Activated T-cell treated with anti-CD3 and anti-CD28 coated beads, Interleukin-2, amount 50 U/mL, for 72 hours (primary cell): ENCODE measurements around the gene TRPM6. TPM values are rescaled to one million over a fixed set of nuclear protein-coding genes. Genes with fewer than 3 reads are reported as not detected.

ENCODE experiments used
- ATAC-seq, 2 donors: fragments of 150-1000 bp; cut with Tn5 transposase; replicated peaks in 1 of 2; 2 replicates each; pipeline ENCODE4 v1.10.0; 2021; ENCODE audit warnings: moderate library complexity in 2 of 2, mild to moderate bottlenecking in 1 of 2
- DNase-seq, 2 donors: peaks; one replicate each; pipeline ENCODE4 v3.0.0; 2021 to 2022; ENCODE audit warnings: mixed read lengths in 1 of 2
- H3K27ac Mint-ChIP-seq: one replicate; pipeline ENCODE4 v1.8.0; 2022; ENCODE audit warnings: mild to moderate bottlenecking, moderate library complexity, mixed read lengths
- H3K27me3 Mint-ChIP-seq: one replicate; pipeline ENCODE4 v1.8.0; 2022; ENCODE audit warnings: low read depth, mixed read lengths
- H3K36me3 Mint-ChIP-seq, 2 donors: one replicate each; pipeline ENCODE4 v1.8.0; 2022; ENCODE audit warnings: mixed read lengths in 2 of 2, mild to moderate bottlenecking in 1 of 2; ENCODE audit not compliant: insufficient read depth in 2 of 2
- H3K4me1 Mint-ChIP-seq: one replicate; pipeline ENCODE4 v1.8.0; 2022; ENCODE audit warnings: low read depth, mixed read lengths
- H3K4me3 Mint-ChIP-seq, 2 donors: one replicate each; pipeline ENCODE4 v1.8.0; 2022; ENCODE audit warnings: mild to moderate bottlenecking in 2 of 2, mixed read lengths in 2 of 2, moderate library complexity in 2 of 2
- H3K9me3 Mint-ChIP-seq, 2 donors: one replicate each; pipeline ENCODE4 v1.8.0; 2022; ENCODE audit warnings: mixed read lengths in 2 of 2
- total RNA-seq, 2 donors: library from RNA; stranded (reverse); gene quantifications; one replicate each; pipeline ENCODE4 v1.2.3, GENCODE V29; 2022

TRPM6 gene
- total RNA-seq, 2 donors from 2014 or later: 0.10 TPM; not detected in 1

DNA sequence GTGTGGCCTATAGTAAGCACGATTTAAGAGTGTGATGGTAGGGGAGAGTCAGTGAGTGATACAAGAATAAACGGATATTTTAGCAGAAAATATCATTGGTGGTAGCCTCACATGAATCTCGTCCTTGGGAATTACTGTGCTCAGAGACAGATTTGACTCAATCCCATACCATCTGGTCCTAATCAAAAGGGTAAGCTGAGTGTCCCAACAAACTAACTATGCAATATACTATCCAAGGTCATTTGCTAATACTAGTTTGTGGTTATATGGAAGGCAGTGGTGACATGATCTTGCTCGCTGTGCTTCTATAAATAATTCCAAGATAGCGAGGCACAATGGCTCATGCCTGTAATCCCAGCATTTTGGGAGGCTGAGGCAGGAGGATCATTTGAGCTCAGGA lies 103.2 kb downstream of the TRPM6 start:
- H3K36me3 Mint-ChIP-seq: no peaks in the 10 kb centered on the region
- DNase-seq (no peak), ATAC-seq (no peak)
- H3K9me3 Mint-ChIP-seq: no peaks in the 10 kb centered on the region
- no peak overlapping the region for H3K27ac Mint-ChIP-seq
- H3K4me1 Mint-ChIP-seq: no peaks in the 10 kb centered on the region
- peaks cover 5% of the 10 kb centered on the region for H3K27me3 Mint-ChIP-seq
- no peak overlapping the region for H3K4me3 Mint-ChIP-seq

DNA sequence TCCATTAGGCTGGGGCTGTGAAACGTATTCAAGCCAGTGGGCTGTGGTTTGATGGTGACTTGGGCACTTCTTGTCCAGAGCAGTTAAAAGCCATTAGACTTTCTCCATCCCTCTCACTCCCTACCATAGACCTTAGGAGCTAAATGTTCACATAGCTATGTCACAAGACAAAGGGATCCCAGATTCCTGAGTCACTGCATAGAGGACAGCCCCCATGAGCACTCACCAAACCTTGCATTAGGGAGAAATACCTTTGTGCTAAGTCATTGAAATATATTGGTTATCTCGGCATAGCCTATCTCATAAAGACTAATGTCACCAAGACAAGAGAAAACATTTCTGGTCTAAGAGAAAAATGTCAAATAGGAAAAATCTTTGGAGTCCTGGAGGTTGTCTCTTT lies 104.3 kb downstream of the TRPM6 start:
- no peak for ATAC-seq
- no peaks in the 10 kb centered on the region for H3K36me3 Mint-ChIP-seq
- no peaks in the 10 kb centered on the region for H3K9me3 Mint-ChIP-seq
- no peaks in the 10 kb centered on the region for H3K4me1 Mint-ChIP-seq
- no peak overlapping the region for H3K4me3 Mint-ChIP-seq
- no peak overlapping the region for H3K27ac Mint-ChIP-seq
- no peak for DNase-seq
- H3K27me3 Mint-ChIP-seq: peaks cover 7% of the 10 kb centered on the region

DNA sequence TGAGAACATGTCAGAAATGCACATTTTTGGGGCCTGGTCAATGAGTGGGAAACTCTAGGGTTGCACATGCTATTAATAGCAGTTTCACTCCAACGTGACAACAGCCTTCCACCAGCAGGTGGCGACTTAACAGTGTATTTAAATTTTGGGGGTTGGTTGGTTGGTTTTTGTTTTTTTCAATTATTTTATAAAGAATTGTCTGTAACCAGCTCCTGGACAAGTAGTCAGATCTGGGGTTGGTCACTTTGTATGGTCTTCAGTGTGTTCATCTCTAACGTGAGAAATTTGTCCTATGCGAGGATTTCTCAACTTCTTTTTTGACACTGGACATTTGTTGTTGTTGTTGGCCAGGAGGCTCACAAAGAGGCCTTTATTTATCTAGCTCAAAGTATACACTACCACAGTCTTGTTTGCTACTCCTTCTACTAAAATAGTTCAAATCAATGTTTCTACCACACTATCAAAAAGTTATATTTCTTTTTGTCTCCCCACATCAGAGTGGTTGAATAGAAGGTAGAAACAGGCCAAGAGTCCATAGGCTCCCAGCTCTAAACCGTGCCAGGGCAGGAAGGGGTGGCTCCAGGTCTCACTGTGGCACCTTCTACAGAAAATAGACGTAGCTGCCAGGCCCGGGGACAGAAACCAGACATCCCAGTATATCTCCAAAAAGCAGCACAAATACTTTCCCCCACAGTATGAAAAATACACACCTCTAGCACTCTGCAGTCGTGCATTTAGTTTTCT lies 110.4 kb downstream of the TRPM6 start:
- H3K36me3 Mint-ChIP-seq: no peaks in the 10 kb centered on the region
- no peak overlapping the region for H3K27ac Mint-ChIP-seq
- peak; percentile 57 to 66 for DNase-seq
- peaks cover 7% of the 10 kb centered on the region for H3K27me3 Mint-ChIP-seq
- H3K4me3 Mint-ChIP-seq: no peak overlapping the region
- peak; percentile 27 to 50 for ATAC-seq
- peaks cover 16% of the 10 kb centered on the region for H3K4me1 Mint-ChIP-seq
- H3K9me3 Mint-ChIP-seq: no peaks in the 10 kb centered on the region

DNA sequence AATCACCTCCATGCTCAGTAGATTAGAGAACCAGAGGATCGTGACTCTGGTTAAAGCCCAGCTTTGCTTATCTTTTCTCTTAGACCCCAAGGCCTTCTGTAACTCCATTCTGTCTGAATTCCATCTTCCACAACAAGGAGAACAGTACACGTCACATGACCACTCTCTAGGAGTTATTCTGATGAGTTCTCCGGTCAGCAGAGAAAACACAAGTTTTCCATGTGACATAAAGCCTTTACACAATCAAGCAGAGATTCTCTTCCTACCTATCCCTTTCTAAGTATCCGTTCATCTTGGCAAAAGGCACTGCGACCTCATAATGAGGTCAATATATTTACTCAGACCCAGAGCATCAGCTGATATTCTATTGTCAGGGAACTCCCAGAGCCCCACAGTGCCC lies 112.3 kb downstream of the TRPM6 start:
- Mint-ChIP-seq H3K9me3 (no peaks in the 10 kb centered on the region), H3K27ac (no peak overlapping the region), H3K4me3 (no peak overlapping the region), H3K27me3 (peaks cover 15% of the 10 kb centered on the region), H3K4me1 (peaks cover 35% of the 10 kb centered on the region), H3K36me3 (peaks cover 3 to 5% of the 10 kb centered on the region in 2 donors)
- no peak for ATAC-seq
- DNase-seq: no peak

DNA sequence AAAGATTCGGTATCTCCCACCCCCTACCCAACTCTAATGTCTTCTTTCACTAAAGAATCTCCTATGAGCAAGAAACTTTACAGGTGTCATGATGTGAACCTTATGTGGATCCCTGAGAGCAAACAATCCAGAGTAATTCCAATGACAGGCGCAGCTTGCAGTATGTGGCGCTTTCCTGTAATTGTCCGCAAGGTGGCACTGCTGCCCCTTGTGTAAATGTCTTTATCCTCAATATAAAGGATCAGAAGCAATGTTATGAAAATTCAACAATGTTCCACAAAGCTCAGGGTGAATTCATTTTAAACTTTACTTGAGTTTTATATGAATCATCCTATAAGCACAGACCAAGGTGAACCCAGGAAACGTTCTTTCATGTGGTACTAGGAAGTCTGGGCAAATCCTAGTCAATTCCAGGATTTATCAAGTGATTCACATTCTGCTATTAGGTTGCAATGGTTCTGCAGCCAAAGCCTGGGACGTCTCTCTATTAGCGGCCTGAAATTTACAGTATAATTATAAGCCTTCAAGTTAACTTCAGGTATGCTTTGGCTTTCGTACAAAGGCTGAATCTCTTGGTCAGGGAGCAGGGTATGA lies 113.7 kb downstream of the TRPM6 start:
- H3K4me3 Mint-ChIP-seq: no peak overlapping the region
- H3K4me1 Mint-ChIP-seq: peaks cover 35% of the 10 kb centered on the region
- peak overlapping the region; percentile 44 for H3K27ac Mint-ChIP-seq
- peak; percentile 67 for DNase-seq
- no peaks in the 10 kb centered on the region for H3K9me3 Mint-ChIP-seq
- H3K36me3 Mint-ChIP-seq: peaks cover 3 to 7% of the 10 kb centered on the region in 2 donors
- peak; percentile 56 for ATAC-seq
- H3K27me3 Mint-ChIP-seq: peaks cover 16% of the 10 kb centered on the region

DNA sequence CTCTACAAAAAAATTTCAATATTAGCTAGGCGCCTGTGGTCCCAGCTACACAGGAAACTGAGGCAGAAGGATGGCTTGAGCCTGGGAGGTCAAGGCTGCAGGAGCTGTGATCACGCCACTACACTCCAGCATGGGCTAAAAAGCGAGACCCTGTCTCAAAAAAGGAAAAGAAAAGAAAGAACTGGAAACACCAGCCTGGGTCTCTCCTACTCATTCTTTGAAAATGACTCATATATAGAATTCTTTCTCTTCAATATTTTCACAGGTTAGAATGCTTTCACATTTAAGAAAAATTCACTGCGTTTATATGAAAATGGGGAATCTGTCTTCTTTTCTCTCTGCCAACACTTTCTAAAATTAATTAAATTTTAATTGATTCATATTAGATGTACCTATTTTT lies 115.6 kb downstream of the TRPM6 start:
- H3K4me3 Mint-ChIP-seq: peak overlapping the region; percentile 37 to 69
- peaks cover 3 to 7% of the 10 kb centered on the region in 2 donors for H3K36me3 Mint-ChIP-seq
- no peaks in the 10 kb centered on the region for H3K9me3 Mint-ChIP-seq
- peak; percentile 77 to 79 for ATAC-seq
- peaks cover 26% of the 10 kb centered on the region for H3K27me3 Mint-ChIP-seq
- H3K27ac Mint-ChIP-seq: peak overlapping the region; percentile 13
- peak in 1 of 2 donors; percentile 4 for DNase-seq
- peaks cover 35% of the 10 kb centered on the region for H3K4me1 Mint-ChIP-seq

DNA sequence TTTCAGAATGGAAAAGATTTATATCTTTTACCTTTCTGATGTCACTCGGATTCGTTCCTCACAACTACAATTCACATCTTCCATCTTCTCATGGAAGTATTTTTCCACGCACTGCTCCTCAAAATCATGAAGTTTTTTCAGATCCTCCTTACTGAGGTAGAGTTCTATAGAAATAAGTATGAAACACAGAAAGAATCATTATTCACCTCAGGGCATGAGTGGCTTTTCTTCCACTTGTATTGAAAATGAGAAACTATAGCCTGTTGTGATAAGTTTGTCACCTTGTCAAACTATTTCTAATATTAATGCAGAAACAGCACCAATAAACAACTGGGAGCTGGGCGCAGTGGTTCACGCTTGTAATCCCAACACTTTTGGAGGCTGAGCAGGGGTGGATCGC lies 116.0 kb downstream of the TRPM6 start:
- ATAC-seq: peak; percentile 42 to 55
- H3K27ac Mint-ChIP-seq: no peak overlapping the region
- peaks cover 3 to 7% of the 10 kb centered on the region in 2 donors for H3K36me3 Mint-ChIP-seq
- peak overlapping the region; percentile 37 to 69 for H3K4me3 Mint-ChIP-seq
- no peaks in the 10 kb centered on the region for H3K9me3 Mint-ChIP-seq
- H3K4me1 Mint-ChIP-seq: peaks cover 35% of the 10 kb centered on the region
- DNase-seq: no peak
- peaks cover 26% of the 10 kb centered on the region for H3K27me3 Mint-ChIP-seq

DNA sequence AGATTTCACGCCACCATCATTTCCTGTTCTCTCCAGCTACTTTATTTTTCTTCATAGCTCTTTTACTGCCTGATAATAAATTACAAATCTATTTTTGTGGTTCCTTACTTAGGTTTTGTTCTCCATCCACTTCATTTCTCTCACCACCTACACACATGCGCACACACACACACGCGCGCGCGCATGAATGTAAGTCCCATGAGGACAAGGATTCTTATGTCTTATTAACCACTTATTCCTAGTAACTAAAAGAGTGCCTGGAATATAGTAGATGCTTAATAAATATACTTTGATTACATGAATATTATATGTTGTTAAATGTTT lies 116.5 kb downstream of the TRPM6 start:
- H3K27me3 Mint-ChIP-seq: peaks cover 26% of the 10 kb centered on the region
- peak in 1 of 2 donors; percentile 2 for ATAC-seq
- DNase-seq: peak in 1 of 2 donors; percentile 8
- H3K4me3 Mint-ChIP-seq: peak overlapping the region in 1 of 2 donors; percentile 56
- H3K9me3 Mint-ChIP-seq: no peaks in the 10 kb centered on the region
- H3K36me3 Mint-ChIP-seq: peaks cover 3 to 7% of the 10 kb centered on the region in 2 donors
- peak overlapping the region; percentile 85 for H3K27ac Mint-ChIP-seq
- H3K4me1 Mint-ChIP-seq: peaks cover 35% of the 10 kb centered on the region

DNA sequence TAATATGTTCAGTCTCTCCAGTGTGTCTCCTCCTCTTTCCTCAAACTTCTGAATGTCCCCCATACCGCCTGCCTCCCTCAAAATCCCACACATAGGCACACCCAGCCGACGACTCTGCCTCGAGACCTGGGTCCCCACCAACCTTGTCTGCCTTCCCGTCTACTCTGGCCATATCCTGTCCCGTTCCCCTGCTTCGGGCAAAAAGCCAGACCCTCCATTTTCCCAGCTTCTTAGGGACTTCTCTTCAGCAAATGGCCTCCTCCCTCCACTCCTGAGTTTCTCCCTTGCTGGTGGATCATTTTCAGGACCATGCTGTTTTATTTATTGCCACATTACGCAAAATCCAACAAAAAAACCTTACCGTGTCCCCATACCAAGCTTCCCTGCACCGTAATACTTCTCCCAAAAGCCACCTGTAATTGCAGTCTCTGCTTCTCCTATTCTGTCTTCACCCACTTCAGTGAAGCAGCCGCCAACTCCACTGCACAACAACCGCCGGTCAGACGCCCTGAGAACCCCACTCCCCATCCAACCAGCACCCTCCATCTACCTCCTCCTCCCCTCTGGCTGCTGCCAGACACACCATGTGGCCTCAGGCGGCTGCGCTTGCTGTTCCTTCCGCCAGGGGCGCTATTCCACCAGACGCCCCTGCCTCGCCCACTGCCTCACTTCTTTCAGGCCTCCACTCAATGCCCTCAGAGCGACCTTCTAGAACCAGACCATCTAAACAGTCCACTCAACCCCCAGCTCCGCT lies 117.0 kb downstream of the TRPM6 start:
- Mint-ChIP-seq H3K27me3 (peaks cover 31% of the 10 kb centered on the region), H3K4me1 (peaks cover 35% of the 10 kb centered on the region), H3K36me3 (peaks cover 3 to 7% of the 10 kb centered on the region in 2 donors), H3K9me3 (no peaks in the 10 kb centered on the region), H3K27ac (no peak overlapping the region), H3K4me3 (peak overlapping the region; percentile 15 to 56)
- DNase-seq (peak; percentile 19 to 41), ATAC-seq (peak; percentile 36 to 42)

DNA sequence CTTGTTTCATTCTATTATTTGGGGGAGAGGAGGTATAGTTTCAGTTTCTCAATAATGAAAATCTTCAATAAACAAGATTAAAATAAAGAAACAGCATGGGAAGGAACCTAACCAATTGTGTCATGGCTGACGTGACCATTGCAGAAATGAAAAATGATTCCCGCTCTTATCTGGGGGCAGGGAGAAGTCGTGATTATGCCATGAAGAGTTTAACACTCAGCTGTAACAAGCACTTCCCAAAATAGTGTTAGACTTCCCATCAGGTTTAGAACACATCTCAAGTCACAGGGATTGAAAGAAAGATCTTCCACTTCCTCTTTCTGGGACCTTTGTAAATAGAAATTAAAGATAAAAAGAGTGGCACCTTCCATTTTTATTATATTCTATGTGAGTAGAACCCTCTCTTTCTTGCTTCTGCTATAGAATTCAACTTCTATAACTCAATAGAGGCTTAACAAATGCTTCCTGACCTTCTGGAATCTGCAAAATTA lies 122.2 kb downstream of the TRPM6 start:
- no peaks in the 10 kb centered on the region for H3K9me3 Mint-ChIP-seq
- H3K4me3 Mint-ChIP-seq: no peak overlapping the region
- no peak overlapping the region for H3K27ac Mint-ChIP-seq
- H3K27me3 Mint-ChIP-seq: peaks cover 53% of the 10 kb centered on the region
- ATAC-seq (no peak), DNase-seq (no peak)
- H3K4me1 Mint-ChIP-seq: peaks cover under 1% of the 10 kb centered on the region
- H3K36me3 Mint-ChIP-seq: peaks cover 0 to 2% of the 10 kb centered on the region in 2 donors

DNA sequence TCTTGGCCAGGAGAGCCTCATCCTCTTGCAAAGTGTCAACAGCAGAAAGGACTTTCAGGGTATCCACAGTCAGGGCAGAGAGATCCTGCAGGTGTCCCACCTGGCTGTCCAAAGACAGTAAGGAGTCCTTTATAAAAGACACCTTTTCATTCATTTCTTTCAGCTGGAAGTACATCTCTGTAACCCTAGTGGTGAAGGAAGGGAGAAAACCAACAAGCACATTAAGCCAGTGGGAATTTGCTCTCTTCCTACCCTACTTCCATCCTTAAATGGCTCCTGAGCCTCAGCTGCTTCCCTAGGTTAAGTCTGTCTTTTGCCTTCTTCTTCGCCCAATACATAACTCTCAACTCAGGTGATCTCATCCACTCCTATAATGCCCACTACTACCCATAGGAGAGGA lies 124.8 kb downstream of the TRPM6 start:
- H3K27me3 Mint-ChIP-seq: peaks cover 35% of the 10 kb centered on the region
- no peak overlapping the region for H3K27ac Mint-ChIP-seq
- H3K9me3 Mint-ChIP-seq: no peaks in the 10 kb centered on the region
- ATAC-seq: no peak
- no peak overlapping the region for H3K4me3 Mint-ChIP-seq
- DNase-seq: no peak
- no peaks in the 10 kb centered on the region for H3K4me1 Mint-ChIP-seq
- no peaks in the 10 kb centered on the region for H3K36me3 Mint-ChIP-seq

DNA sequence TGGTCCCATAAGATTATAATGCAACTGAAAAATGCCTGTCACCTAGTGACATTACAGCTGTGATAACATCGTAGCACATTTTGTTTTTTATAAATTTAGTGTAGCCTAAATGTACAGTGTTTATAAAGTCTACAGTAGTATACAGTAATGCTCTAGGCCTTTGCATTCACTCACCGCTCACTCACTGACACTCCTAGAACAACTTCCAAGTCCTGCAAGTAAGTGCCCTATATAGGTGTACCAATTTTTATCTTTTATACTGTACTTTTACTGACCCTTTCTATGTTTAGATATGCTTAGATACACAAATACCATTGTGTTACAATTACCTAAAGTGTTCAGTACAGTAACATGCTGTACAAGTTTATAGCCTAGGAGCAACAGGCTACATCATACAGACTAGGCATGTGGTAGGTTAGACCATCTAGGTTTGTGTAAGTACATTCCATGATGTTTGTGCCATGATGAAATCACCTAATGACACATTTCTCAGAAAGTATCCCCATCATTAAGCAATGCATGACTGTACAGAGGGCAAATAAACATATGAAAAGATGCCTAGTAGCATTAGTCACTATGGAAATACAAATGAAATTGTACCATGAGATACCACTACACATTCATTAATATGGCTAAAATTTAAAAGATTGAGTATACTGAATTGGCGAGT lies 127.6 kb downstream of the TRPM6 start:
- H3K27ac Mint-ChIP-seq: no peak overlapping the region

DNA sequence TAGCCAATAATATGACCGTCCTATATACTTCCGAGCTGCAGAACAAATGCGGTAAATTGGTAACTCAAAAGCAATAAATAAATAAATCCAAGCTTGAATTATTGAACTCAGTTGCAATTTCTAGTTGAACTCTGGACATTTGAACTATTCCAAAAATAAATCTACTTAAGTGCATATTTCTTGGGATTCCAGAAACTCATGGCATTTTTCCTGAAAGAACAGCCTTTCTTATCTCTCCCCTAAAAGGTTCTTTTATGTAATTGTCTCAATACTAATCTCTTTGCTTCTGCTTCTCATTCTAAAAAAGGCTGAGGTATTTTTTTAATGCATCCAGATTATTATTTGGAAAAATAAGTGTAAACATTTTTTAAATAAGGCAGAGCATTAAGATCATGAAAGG lies 131.7 kb downstream of the TRPM6 start:
- H3K27ac Mint-ChIP-seq: peak overlapping the region; percentile 42
- H3K9me3 Mint-ChIP-seq: no peaks in the 10 kb centered on the region
- no peak for DNase-seq
- H3K27me3 Mint-ChIP-seq: no peaks in the 10 kb centered on the region
- no peak for ATAC-seq
- H3K4me3 Mint-ChIP-seq: no peak overlapping the region
- no peaks in the 10 kb centered on the region for H3K36me3 Mint-ChIP-seq
- no peaks in the 10 kb centered on the region for H3K4me1 Mint-ChIP-seq

More for the DNA sequence above, 127.6 kb downstream of the TRPM6 start:
- no peaks in the 10 kb centered on the region for H3K4me1 Mint-ChIP-seq
- no peaks in the 10 kb centered on the region for H3K36me3 Mint-ChIP-seq
- H3K9me3 Mint-ChIP-seq: no peaks in the 10 kb centered on the region
- ATAC-seq: peak; percentile 46 to 67
- no peak overlapping the region for H3K4me3 Mint-ChIP-seq
- peaks cover 26% of the 10 kb centered on the region for H3K27me3 Mint-ChIP-seq
- no peak for DNase-seq
